Measurements from ENCODE around the gene DGAT2. TPM values are rescaled to one million over a fixed set of nuclear protein-coding genes. Genes with fewer than 3 reads are reported as not detected.

DGAT2 gene
- total RNA-seq, 1 donor from 2014 or later, result 6.2 TPM

GRCh38 chr11:75777461-75778110, 9.0 kb downstream of the DGAT2 start:
- H3K9me3 ChIP-seq, result no peaks in the 10 kb centered on the region
- TF ChIP-seq, protein P1, sequence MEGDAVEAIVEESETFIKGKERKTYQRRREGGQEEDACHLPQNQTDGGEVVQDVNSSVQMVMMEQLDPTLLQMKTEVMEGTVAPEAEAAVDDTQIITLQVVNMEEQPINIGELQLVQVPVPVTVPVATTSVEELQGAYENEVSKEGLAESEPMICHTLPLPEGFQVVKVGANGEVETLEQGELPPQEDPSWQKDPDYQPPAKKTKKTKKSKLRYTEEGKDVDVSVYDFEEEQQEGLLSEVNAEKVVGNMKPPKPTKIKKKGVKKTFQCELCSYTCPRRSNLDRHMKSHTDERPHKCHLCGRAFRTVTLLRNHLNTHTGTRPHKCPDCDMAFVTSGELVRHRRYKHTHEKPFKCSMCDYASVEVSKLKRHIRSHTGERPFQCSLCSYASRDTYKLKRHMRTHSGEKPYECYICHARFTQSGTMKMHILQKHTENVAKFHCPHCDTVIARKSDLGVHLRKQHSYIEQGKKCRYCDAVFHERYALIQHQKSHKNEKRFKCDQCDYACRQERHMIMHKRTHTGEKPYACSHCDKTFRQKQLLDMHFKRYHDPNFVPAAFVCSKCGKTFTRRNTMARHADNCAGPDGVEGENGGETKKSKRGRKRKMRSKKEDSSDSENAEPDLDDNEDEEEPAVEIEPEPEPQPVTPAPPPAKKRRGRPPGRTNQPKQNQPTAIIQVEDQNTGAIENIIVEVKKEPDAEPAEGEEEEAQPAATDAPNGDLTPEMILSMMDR (IDR thresholded peaks at IDR 0.05), result no peak
- no peaks in the 10 kb centered on the region for H3K4me1 ChIP-seq
- H3K27ac ChIP-seq, result no peak overlapping the region
- ATAC-seq (peak; percentile 67), DNase-seq (no peak)
- no peaks in the 10 kb centered on the region for H3K27me3 ChIP-seq
- intact Hi-C loops (cut with DNase I), result no loop called here
- H3K4me3 ChIP-seq, result no peak overlapping the region
- no peaks in the 10 kb centered on the region for H3K36me3 ChIP-seq

- no peak for ATAC-seq
- intact Hi-C loops (cut with DNase I), result no loop called here
- no peaks in the 10 kb centered on the region for H3K36me3 ChIP-seq
- no peaks in the 10 kb centered on the region for H3K9me3 ChIP-seq
- H3K27ac ChIP-seq, result no peak overlapping the region
- H3K27me3 ChIP-seq, result no peaks in the 10 kb centered on the region
- DNase-seq, result no peak
- H3K4me1 ChIP-seq, result no peaks in the 10 kb centered on the region
- TF ChIP-seq, protein P1 (IDR thresholded peaks at IDR 0.05), result no peak
- H3K4me3 ChIP-seq, result no peak overlapping the region
These were observed 10.4 kb downstream of the DGAT2 start for GRCh38 chr11:75778962-75779361.

DNA sequence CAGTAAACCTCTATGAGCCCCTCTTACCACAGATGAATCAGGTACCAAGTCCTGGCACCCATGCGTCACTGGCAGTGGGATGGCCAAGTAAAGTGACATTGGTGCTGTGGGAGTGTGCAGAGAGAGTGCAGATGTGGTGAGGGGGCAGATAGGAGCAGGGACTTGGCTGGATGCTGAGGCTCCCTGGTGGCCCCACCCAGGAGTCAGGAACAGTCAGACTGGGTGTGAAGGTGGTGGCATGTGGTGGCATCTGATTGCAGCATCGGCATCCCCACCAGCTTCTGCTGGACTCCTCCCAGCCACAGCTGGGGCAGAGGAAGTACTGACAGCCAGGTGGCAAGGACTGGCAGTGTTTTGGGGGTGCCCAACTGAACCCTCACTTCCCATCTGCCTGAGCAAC, 11.4 kb downstream of the DGAT2 start:
- TF ChIP-seq, protein P1 (IDR thresholded peaks at IDR 0.05), result no peak
- no peak for ATAC-seq
- Histone ChIP-seq H3K4me1 (no peaks in the 10 kb centered on the region), H3K4me3 (no peak overlapping the region), H3K27ac (no peak overlapping the region), H3K36me3 (no peaks in the 10 kb centered on the region), H3K27me3 (no peaks in the 10 kb centered on the region), H3K9me3 (no peaks in the 10 kb centered on the region)
- no peak for DNase-seq
- intact Hi-C loops (cut with DNase I), result no loop called here

- no peaks in the 10 kb centered on the region for H3K4me1 ChIP-seq
- no peaks in the 10 kb centered on the region for H3K36me3 ChIP-seq
- TF ChIP-seq, protein P1 (IDR thresholded peaks at IDR 0.05), result no peak
- no peak overlapping the region for H3K4me3 ChIP-seq
- no peak for DNase-seq
- no peaks in the 10 kb centered on the region for H3K27me3 ChIP-seq
- intact Hi-C loops (cut with DNase I), result no loop called here
- no peaks in the 10 kb centered on the region for H3K9me3 ChIP-seq
- H3K27ac ChIP-seq, result no peak overlapping the region
- ATAC-seq, result no peak
These were observed 12.3 kb downstream of the DGAT2 start for GRCh38 chr11:75780888-75781287.

DNA sequence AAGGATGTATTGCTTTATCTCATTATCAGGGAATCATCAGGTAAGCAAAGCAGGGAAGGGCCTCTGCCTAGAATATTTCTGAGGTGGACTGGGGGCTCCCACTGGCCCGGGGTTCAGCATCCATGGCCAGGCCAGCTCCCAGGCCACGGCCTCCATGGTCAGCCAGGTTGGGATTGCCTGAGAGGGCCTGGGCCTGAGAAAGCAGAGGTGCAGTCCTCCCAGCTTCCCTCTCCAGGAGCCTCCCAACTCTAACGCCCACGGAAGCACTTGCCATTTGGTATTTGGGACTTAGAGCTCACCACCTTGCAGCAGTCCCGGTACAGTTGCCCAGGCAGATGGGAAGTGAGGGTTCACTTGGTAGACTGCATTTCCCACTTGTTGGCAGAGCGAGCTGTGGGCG, 12.7 kb downstream of the DGAT2 start:
- H3K36me3 ChIP-seq, result no peaks in the 10 kb centered on the region
- H3K27me3 ChIP-seq, result no peaks in the 10 kb centered on the region
- no peak overlapping the region for H3K27ac ChIP-seq
- H3K4me3 ChIP-seq, result no peak overlapping the region
- no peak for DNase-seq
- H3K4me1 ChIP-seq, result no peaks in the 10 kb centered on the region
- intact Hi-C loops (cut with DNase I), result no loop called here
- TF ChIP-seq, protein P1 (IDR thresholded peaks at IDR 0.05), result no peak
- H3K9me3 ChIP-seq, result no peaks in the 10 kb centered on the region
- ATAC-seq, result no peak

DNA sequence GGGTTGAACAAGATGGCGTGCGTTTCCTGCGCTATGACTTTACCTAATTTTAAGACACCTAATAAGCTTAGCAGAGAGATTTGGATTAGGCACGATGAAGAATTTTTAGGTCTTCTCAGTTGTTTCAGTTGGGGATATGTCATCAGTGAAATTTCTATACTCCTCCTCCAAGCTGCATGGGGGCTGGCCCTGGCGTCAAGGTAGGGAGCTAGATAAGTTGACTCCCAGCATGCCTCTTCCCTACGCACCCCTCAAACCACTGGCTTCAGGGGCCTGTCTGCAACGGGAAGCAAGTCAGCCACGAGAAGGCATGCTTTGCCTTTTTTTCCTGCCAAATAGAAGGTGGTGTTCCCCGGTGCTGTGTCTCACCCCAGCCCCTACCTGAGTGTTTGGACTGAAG, 13.3 kb downstream of the DGAT2 start:
- Histone ChIP-seq H3K4me3 (no peak overlapping the region), H3K4me1 (no peaks in the 10 kb centered on the region), H3K36me3 (no peaks in the 10 kb centered on the region), H3K9me3 (no peaks in the 10 kb centered on the region), H3K27me3 (no peaks in the 10 kb centered on the region), H3K27ac (no peak overlapping the region)
- TF ChIP-seq, protein P1 (IDR thresholded peaks at IDR 0.05), result no peak
- DNase-seq, result no peak
- no peak for ATAC-seq
- intact Hi-C loops (cut with DNase I), result no loop called here

Measured in upper lobe of right lung (tissue), 1 donor.